HG03378 (cell line): ENCODE data around the gene TTYH2.

Experiments used
- ATAC-seq: cut with Tn5 transposase; IDR thresholded peaks from one replicate; pipeline ENCODE4 v1.9.1; 2021; ENCODE audit warnings: mild to moderate bottlenecking, moderate library complexity; ENCODE audit not compliant: unreplicated experiment

Gene TTYH2

GRCh38 chr17:74282587-74283370 is 69.4 kb downstream of the TTYH2 start:
- no peak for ATAC-seq

GRCh38 chr17:74283371-74283673 is 70.0 kb downstream of the TTYH2 start:
- no peak for ATAC-seq

- ATAC-seq = no peak
These were observed 73.7 kb downstream of the TTYH2 start for GRCh38 chr17:74287031-74287602.

GRCh38 chr17:74288785-74289184 is 75.4 kb downstream of the TTYH2 start:
- ATAC-seq = no peak

- no peak for ATAC-seq
These were observed 76.3 kb downstream of the TTYH2 start for GRCh38 chr17:74289688-74290087.

GRCh38 chr17:74290340-74290739 is 77.0 kb downstream of the TTYH2 start:
- ATAC-seq = no peak

GRCh38 chr17:74292495-74292894 is 79.1 kb downstream of the TTYH2 start:
- ATAC-seq = no peak

GRCh38 chr17:74295625-74296547 is 82.5 kb downstream of the TTYH2 start:
- ATAC-seq = no peak

- no peak for ATAC-seq
These were observed 83.2 kb downstream of the TTYH2 start for GRCh38 chr17:74296548-74296936.

GRCh38 chr17:74297941-74298340 is 84.6 kb downstream of the TTYH2 start:
- ATAC-seq = no peak

- ATAC-seq = no peak
These were observed 85.4 kb downstream of the TTYH2 start for GRCh38 chr17:74298778-74299177.

GRCh38 chr17:74299226-74300009 is 86.0 kb downstream of the TTYH2 start:
- no peak for ATAC-seq

- no peak for ATAC-seq
These were observed 89.9 kb downstream of the TTYH2 start for GRCh38 chr17:74303305-74303704.

- no peak for ATAC-seq
These were observed 90.8 kb downstream of the TTYH2 start for GRCh38 chr17:74304184-74304583.

GRCh38 chr17:74305865-74306654 is 92.7 kb downstream of the TTYH2 start:
- ATAC-seq = no peak

- ATAC-seq = no peak
These were observed 94.8 kb downstream of the TTYH2 start for GRCh38 chr17:74307984-74308773.

GRCh38 chr17:74309902-74310301 is 96.5 kb downstream of the TTYH2 start:
- no peak for ATAC-seq
